Measurements from ENCODE around the gene HK1.
"Not testable (repeated sequence)": the region's sequence is repeated elsewhere in the genome, so short reads cannot be mapped to it uniquely, and the experiment has no call there.

The HK1 gene

GRCh38 chr10:69323622-69324021 lies 45.3 kb downstream of the HK1 start:
- no peak overlapping the region for H3K4me2 ChIP-seq (ENCODE audit: low read length)
- peaks cover 7% of the 10 kb centered on the region; the same call in 1 of the 2 replicates for H4K20me1 ChIP-seq (ENCODE audit: insufficient read depth, low read length)
- peaks cover 20% of the 10 kb centered on the region for H3K4me1 ChIP-seq (ENCODE audit: low read length)
- no peak overlapping the region for H3K4me3 ChIP-seq (ENCODE audit: low read length)
- H3K36me3 ChIP-seq (replicated peaks; ENCODE audit: low read depth, low read length), result no peaks in the 10 kb centered on the region
- H3K9me3 ChIP-seq (ENCODE audit: insufficient read depth, low read length), result no peaks in the 10 kb centered on the region
- H3K27ac ChIP-seq (ENCODE audit: low read length), result no peak overlapping the region
- H3K79me2 ChIP-seq (ENCODE audit: low read length), result peaks cover 53% of the 10 kb centered on the region
- H3K9ac ChIP-seq (ENCODE audit: low read length), result no peak overlapping the region
- TF ChIP-seq CTCF (IDR thresholded peaks at IDR 0.05; ENCODE audit: low read depth, low read length) (no peak), EZH2phosphoT487 (IDR thresholded peaks at IDR 0.05; ENCODE audit: low read depth) (no peak)
- no peaks in the 10 kb centered on the region for H3K27me3 ChIP-seq (ENCODE audit: low read depth, low read length)
- no peak overlapping the region for H2AFZ ChIP-seq (ENCODE audit: low read depth, low read length)

- no peak overlapping the region for H3K4me2 ChIP-seq (ENCODE audit: low read length)
- H3K4me1 ChIP-seq (ENCODE audit: low read length), result peaks cover 20% of the 10 kb centered on the region
- no peak overlapping the region for H3K4me3 ChIP-seq (ENCODE audit: low read length)
- H3K9ac ChIP-seq (ENCODE audit: low read length), result no peak overlapping the region
- H3K27me3 ChIP-seq (ENCODE audit: low read depth, low read length), result no peaks in the 10 kb centered on the region
- no peak for TF ChIP-seq CTCF (IDR thresholded peaks at IDR 0.05; ENCODE audit: low read depth, low read length)
- no peak for TF ChIP-seq EZH2phosphoT487 (IDR thresholded peaks at IDR 0.05; ENCODE audit: low read depth)
- H3K27ac ChIP-seq (ENCODE audit: low read length), result no peak overlapping the region
- H4K20me1 ChIP-seq (ENCODE audit: insufficient read depth, low read length), result peaks cover 7% of the 10 kb centered on the region; the same call in 1 of the 2 replicates
- no peaks in the 10 kb centered on the region for H3K9me3 ChIP-seq (ENCODE audit: insufficient read depth, low read length)
- H3K36me3 ChIP-seq (replicated peaks; ENCODE audit: low read depth, low read length), result no peaks in the 10 kb centered on the region
- H2AFZ ChIP-seq (ENCODE audit: low read depth, low read length), result no peak overlapping the region
- H3K79me2 ChIP-seq (ENCODE audit: low read length), result peaks cover 46% of the 10 kb centered on the region
Measured at GRCh38 chr10:69324583-69324982, 46.3 kb downstream of the HK1 start.

- not testable (repeated sequence) for H4K20me1 ChIP-seq (ENCODE audit: insufficient read depth, low read length); H3K9me3 ChIP-seq (ENCODE audit: insufficient read depth, low read length); H3K4me3 ChIP-seq (ENCODE audit: low read length); H2AFZ ChIP-seq (ENCODE audit: low read depth, low read length); H3K4me2 ChIP-seq (ENCODE audit: low read length); H3K9ac ChIP-seq (ENCODE audit: low read length); H3K36me3 ChIP-seq (replicated peaks; ENCODE audit: low read depth, low read length); H3K27me3 ChIP-seq (ENCODE audit: low read depth, low read length); H3K27ac ChIP-seq (ENCODE audit: low read length)
- Histone ChIP-seq H3K79me2 (ENCODE audit: low read length) (peaks cover 35% of the 10 kb centered on the region), H3K4me1 (ENCODE audit: low read length) (peaks cover 13% of the 10 kb centered on the region)
Measured at GRCh38 chr10:69325637-69326523, 47.6 kb downstream of the HK1 start.

- no peak overlapping the region for H3K27ac ChIP-seq (ENCODE audit: low read length)
- no peak overlapping the region for H3K4me2 ChIP-seq (ENCODE audit: low read length)
- H3K9me3 ChIP-seq (ENCODE audit: insufficient read depth, low read length), result no peaks in the 10 kb centered on the region
- TF ChIP-seq CTCF (IDR thresholded peaks at IDR 0.05; ENCODE audit: low read depth, low read length) (no peak), EZH2phosphoT487 (IDR thresholded peaks at IDR 0.05; ENCODE audit: low read depth) (no peak)
- H3K9ac ChIP-seq (ENCODE audit: low read length), result no peak overlapping the region
- H2AFZ ChIP-seq (ENCODE audit: low read depth, low read length), result no peak overlapping the region
- no peaks in the 10 kb centered on the region for H3K36me3 ChIP-seq (replicated peaks; ENCODE audit: low read depth, low read length)
- H3K79me2 ChIP-seq (ENCODE audit: low read length), result peaks cover 28% of the 10 kb centered on the region
- H3K27me3 ChIP-seq (ENCODE audit: low read depth, low read length), result no peaks in the 10 kb centered on the region
- H3K4me3 ChIP-seq (ENCODE audit: low read length), result no peak overlapping the region
- peaks cover 13% of the 10 kb centered on the region for H3K4me1 ChIP-seq (ENCODE audit: low read length)
- no peaks in the 10 kb centered on the region for H4K20me1 ChIP-seq (ENCODE audit: insufficient read depth, low read length)
Measured at GRCh38 chr10:69326692-69327091, 48.4 kb downstream of the HK1 start.
